Panc1 (cell line): Measurements from ENCODE around the gene SP6. TPM values are rescaled to one million over a fixed set of nuclear protein-coding genes. Genes with fewer than 3 reads are reported as not detected.
A peak's percentile ranks its signal among the peaks of the same experiment; 100 is the strongest.

ENCODE experiments used
- ATAC-seq: fragments of 200-7000 bp; cut with Tn5 transposase; 2 replicates; pipeline ENCODE4 v1.9.1; 2020; ENCODE audit warnings: mild to moderate bottlenecking, moderate library complexity
- BruUV-seq: library from RNA; stranded (reverse); fragments of 400-500 nt; replicated peaks from 2 replicates; lab custom pipeline; 2021; lab: Mats Ljungman, UMichigan
- CTCF ChIA-PET: fragments of 300-600 bp; sonication (Branson Sonifier 250); formaldehyde crosslinking; loops from one replicate; lab custom pipeline; 2022; ENCODE audit warnings: antibody characterized with exemption; lab: Charles Lee
- POLR2A ChIA-PET: fragments of 300-600 bp; sonication (Branson Sonifier 250); formaldehyde crosslinking; loops from one replicate; lab custom pipeline; 2022; ENCODE audit warnings: antibody characterized with exemption; lab: Charles Lee
- DNase-seq: peaks from one replicate; pipeline ENCODE4 v3.0.0-alpha.2; 2010; ENCODE audit warnings: low read depth, low spot score
- H3K27ac ChIP-seq: 2 replicates; pipeline ENCODE4 v1.5.1; 2011; ENCODE audit warnings: mild to moderate bottlenecking, low read length, inconsistent platforms
- H3K27me3 ChIP-seq: fragments of 200-500 bp; sonication (Bioruptor generic); 2 replicates; pipeline ENCODE4 v1.6.0; 2014; ENCODE audit warnings: low read length, inconsistent platforms; ENCODE audit not compliant: control insufficient read depth, insufficient read depth
- H3K36me3 ChIP-seq: fragments of 200-500 bp; sonication (Bioruptor generic); 2 replicates; pipeline ENCODE4 v1.5.1; 2014; ENCODE audit warnings: inconsistent platforms, mild to moderate bottlenecking, low read length, moderate library complexity; ENCODE audit not compliant: control insufficient read depth, insufficient read depth
- H3K4me1 ChIP-seq: 2 replicates; pipeline ENCODE4 v1.5.1; 2011; ENCODE audit warnings: inconsistent platforms, mild to moderate bottlenecking, low read length, moderate library complexity; ENCODE audit not compliant: control insufficient read depth, insufficient read depth
- H3K4me3 ChIP-seq, 2 experiments: 2 replicates each; pipeline ENCODE4 v1.5.1; 2011 to 2012; ENCODE audit warnings: low read depth in 2 of 2, low read length in 2 of 2, mild to moderate bottlenecking in 2 of 2, inconsistent platforms in 1 of 2, moderate library complexity in 1 of 2
- H3K9me3 ChIP-seq: fragments of 200-500 bp; sonication (Bioruptor generic); 2 replicates; pipeline ENCODE4 v1.5.1; 2014; ENCODE audit warnings: low read depth, mild to moderate bottlenecking, inconsistent platforms, low read length, moderate library complexity; ENCODE audit not compliant: control insufficient read depth, insufficient read depth
- POLR2AphosphoS5 ChIP-seq: IDR thresholded peaks from 2 replicates; pipeline ENCODE4 v1.6.1; 2012; ENCODE audit warnings: mild to moderate bottlenecking, low read depth, low read length, moderate library complexity
- SIN3A ChIP-seq: IDR thresholded peaks from 2 replicates; pipeline ENCODE4 v1.6.1; 2012; ENCODE audit warnings: low read depth, mild to moderate bottlenecking, low read length, moderate library complexity, borderline replicate concordance; ENCODE audit not compliant: insufficient read depth
- TCF7L2 ChIP-seq: IDR thresholded peaks from 2 replicates; pipeline ENCODE4 v1.6.1; 2011; ENCODE audit warnings: mild to moderate bottlenecking, low read depth, low read length, inconsistent platforms
- in situ Hi-C: cut with HindIII; loops from 2 replicates; pipeline ENCODE4 v1.10.0; 2016; ENCODE audit warnings: low sequenced_read_pairs, low pct_unique_long_range_greater_than_20kb
- intact Hi-C: fragments of 100-400 bp; cut with micrococcal nuclease; formaldehyde crosslinking; loops from one replicate; pipeline ENCODE4 v1.10.0; 2022; ENCODE audit not compliant: unreplicated experiment
- total RNA-seq: library from RNA; stranded (reverse); gene quantifications from one replicate; pipeline ENCODE4 v1.2.1, GENCODE V29; 2021; ENCODE audit not compliant: unreplicated experiment
- TF ChIP-seq, protein P1 (sequence below), 2 experiments: IDR thresholded peaks; 2 replicates each; pipeline ENCODE4 v1.6.1; 2011 to 2012; ENCODE audit warnings: low read depth in 2 of 2, control low read depth in 1 of 2, low read length in 1 of 2, mild to moderate bottlenecking in 1 of 2, moderate library complexity in 1 of 2; ENCODE audit not compliant: insufficient read depth in 1 of 2
- TF ChIP-seq, protein P2 (sequence below): fragments of 450-650 bp; IDR thresholded peaks from 2 replicates; pipeline ENCODE4 v1.5.1; 2017; ENCODE audit warnings: mild to moderate bottlenecking

The SP6 gene
- total RNA-seq, 1 experiment from 2014 or later = 4.0 TPM

GRCh38 chr17:47843391-47843730 is 7.6 kb downstream of the SP6 start:
- POLR2A ChIA-PET = interaction anchor here (1.1 kb wide), 1 partner anchor 46 kb away, joined by 11 read pairs; no protein-coding TSS in a partner anchor
- H3K4me1 ChIP-seq = peaks cover 17% of the 10 kb centered on the region

DNA sequence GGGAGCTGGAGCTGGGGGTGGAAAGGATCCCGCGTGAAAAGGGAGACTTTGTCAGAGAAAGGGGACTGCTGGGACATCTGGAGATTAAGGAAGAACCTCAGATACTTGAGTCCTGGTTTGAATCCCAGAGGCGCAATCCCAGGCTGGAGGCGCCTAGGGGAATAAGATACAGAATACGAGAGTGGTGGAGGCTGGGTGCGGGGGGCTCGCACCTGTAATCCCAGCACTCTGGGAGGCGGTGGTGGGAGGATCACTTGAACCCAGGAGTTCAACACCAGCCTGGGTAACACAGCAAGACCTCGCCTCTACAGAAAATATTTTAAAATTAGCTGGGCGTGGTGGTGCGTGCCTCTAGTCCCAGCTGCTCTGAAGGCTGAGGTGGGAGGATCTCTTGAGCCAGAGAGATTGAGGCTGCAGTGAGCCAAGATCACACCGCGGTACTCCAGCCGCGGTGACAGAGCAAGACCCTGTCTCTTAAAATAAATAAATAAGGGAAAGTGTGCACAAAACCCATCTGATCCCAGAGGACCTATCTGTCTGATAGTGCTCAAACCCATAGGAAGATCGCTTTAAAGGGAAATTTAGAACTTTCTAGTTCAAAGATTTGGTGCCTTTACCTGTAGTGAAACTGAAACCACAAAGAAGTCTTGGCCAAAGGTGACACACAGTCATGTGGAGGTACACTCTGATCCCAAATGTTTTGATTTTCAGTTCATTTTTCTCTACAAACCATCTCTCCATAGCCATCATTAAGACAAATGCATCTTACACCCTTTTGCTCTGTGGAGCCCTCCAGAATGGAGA is 9.3 kb downstream of the SP6 start:
- ATAC-seq (peak; percentile 19), DNase-seq (no peak)
- no TSS peak for BruUV-seq
- intact Hi-C loops (loop anchor here (1.0 to 5.0 kb wide), 3 partner anchors 49 to 176 kb away; partner anchors contain the start of gene CDK5RAP3), in situ Hi-C loops (no loop called here)
- Histone ChIP-seq H3K4me1 (peaks cover 17% of the 10 kb centered on the region), H3K27me3 (no peaks in the 10 kb centered on the region), H3K36me3 (no peaks in the 10 kb centered on the region), H3K9me3 (no peaks in the 10 kb centered on the region), H3K27ac (peak overlapping the region; percentile 76; the same call in 1 of the 2 replicates), H3K4me3 (peak overlapping the region; percentile 84 to 90)
- ChIA-PET CTCF (interaction anchor here (0.6 to 5.2 kb wide), 4 partner anchors 10 to 90 kb away, joined by 3 to 78 read pairs (median 6); partner anchors contain the start of genes LRRC46, MRPL10 and SP2), POLR2A (no interaction called here)
- TF ChIP-seq, protein P1, sequence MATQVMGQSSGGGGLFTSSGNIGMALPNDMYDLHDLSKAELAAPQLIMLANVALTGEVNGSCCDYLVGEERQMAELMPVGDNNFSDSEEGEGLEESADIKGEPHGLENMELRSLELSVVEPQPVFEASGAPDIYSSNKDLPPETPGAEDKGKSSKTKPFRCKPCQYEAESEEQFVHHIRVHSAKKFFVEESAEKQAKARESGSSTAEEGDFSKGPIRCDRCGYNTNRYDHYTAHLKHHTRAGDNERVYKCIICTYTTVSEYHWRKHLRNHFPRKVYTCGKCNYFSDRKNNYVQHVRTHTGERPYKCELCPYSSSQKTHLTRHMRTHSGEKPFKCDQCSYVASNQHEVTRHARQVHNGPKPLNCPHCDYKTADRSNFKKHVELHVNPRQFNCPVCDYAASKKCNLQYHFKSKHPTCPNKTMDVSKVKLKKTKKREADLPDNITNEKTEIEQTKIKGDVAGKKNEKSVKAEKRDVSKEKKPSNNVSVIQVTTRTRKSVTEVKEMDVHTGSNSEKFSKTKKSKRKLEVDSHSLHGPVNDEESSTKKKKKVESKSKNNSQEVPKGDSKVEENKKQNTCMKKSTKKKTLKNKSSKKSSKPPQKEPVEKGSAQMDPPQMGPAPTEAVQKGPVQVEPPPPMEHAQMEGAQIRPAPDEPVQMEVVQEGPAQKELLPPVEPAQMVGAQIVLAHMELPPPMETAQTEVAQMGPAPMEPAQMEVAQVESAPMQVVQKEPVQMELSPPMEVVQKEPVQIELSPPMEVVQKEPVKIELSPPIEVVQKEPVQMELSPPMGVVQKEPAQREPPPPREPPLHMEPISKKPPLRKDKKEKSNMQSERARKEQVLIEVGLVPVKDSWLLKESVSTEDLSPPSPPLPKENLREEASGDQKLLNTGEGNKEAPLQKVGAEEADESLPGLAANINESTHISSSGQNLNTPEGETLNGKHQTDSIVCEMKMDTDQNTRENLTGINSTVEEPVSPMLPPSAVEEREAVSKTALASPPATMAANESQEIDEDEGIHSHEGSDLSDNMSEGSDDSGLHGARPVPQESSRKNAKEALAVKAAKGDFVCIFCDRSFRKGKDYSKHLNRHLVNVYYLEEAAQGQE (IDR thresholded peaks at IDR 0.05; ENCODE audit: insufficient read depth in 1 of 2, low read depth in 2 of 2, low read length in 1 of 2) = no peak
- TF ChIP-seq TCF7L2 (no peak), SIN3A (no peak), POLR2AphosphoS5 (no peak)
- TF ChIP-seq, protein P2, sequence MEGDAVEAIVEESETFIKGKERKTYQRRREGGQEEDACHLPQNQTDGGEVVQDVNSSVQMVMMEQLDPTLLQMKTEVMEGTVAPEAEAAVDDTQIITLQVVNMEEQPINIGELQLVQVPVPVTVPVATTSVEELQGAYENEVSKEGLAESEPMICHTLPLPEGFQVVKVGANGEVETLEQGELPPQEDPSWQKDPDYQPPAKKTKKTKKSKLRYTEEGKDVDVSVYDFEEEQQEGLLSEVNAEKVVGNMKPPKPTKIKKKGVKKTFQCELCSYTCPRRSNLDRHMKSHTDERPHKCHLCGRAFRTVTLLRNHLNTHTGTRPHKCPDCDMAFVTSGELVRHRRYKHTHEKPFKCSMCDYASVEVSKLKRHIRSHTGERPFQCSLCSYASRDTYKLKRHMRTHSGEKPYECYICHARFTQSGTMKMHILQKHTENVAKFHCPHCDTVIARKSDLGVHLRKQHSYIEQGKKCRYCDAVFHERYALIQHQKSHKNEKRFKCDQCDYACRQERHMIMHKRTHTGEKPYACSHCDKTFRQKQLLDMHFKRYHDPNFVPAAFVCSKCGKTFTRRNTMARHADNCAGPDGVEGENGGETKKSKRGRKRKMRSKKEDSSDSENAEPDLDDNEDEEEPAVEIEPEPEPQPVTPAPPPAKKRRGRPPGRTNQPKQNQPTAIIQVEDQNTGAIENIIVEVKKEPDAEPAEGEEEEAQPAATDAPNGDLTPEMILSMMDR = no peak; the same call in none of the 2 replicates

More at GRCh38 chr17:47843391-47843730, 7.6 kb downstream of the SP6 start:
- Histone ChIP-seq H3K4me3 (no peak overlapping the region), H3K9me3 (no peaks in the 10 kb centered on the region), H3K27me3 (no peaks in the 10 kb centered on the region), H3K36me3 (no peaks in the 10 kb centered on the region), H3K27ac (0 out of 2 replicates have a peak overlapping the region, but pooled peaks have one; percentile 6)
- intact Hi-C loops = loop anchor here (5.0 kb wide), 2 partner anchors 129 to 174 kb away; partner anchors contain the start of gene CDK5RAP3
- no peak for TF ChIP-seq TCF7L2
- TF ChIP-seq, protein P1 (IDR thresholded peaks at IDR 0.05; ENCODE audit: insufficient read depth in 1 of 2, low read depth in 2 of 2, low read length in 1 of 2) = no peak
- TF ChIP-seq, protein P2 = peak; percentile 73
- CTCF ChIA-PET = interaction anchor here (0.7 to 5.2 kb wide), 6 partner anchors 42 to 182 kb away, joined by 3 to 78 read pairs (median 8); no protein-coding TSS in a partner anchor
- in situ Hi-C loops = no loop called here
- ATAC-seq = no peak
- DNase-seq = no peak
- BruUV-seq = no TSS peak
